Activated CD4-positive, alpha-beta T cell treated with anti-CD3 and anti-CD28 coated beads for 48 hours (primary cell): ENCODE data around the gene DIP2A.
A peak's percentile ranks its signal among the peaks of the same experiment; 100 is the strongest.
"Not testable (repeated sequence)": the region's sequence is repeated elsewhere in the genome, so short reads cannot be mapped to it uniquely, and the experiment has no call there.

ENCODE experiments used
- DNase-seq: peaks from one replicate; pipeline ENCODE4 v3.0.0-alpha.2; 2020

DIP2A gene

GRCh38 chr21:46483300-46484295 lies 24.9 kb downstream of the DIP2A start:
- no peak for DNase-seq

- DNase-seq, result no peak
Observed at GRCh38 chr21:46486481-46487126, 27.9 kb downstream of the DIP2A start.

GRCh38 chr21:46489162-46489663 lies 30.5 kb downstream of the DIP2A start:
- no peak for DNase-seq

GRCh38 chr21:46489800-46490199 lies 31.1 kb downstream of the DIP2A start:
- no peak for DNase-seq

- no peak for DNase-seq
Observed at GRCh38 chr21:46491553-46491952, 32.9 kb downstream of the DIP2A start.

GRCh38 chr21:46492851-46493250 lies 34.2 kb downstream of the DIP2A start:
- no peak for DNase-seq

GRCh38 chr21:46493828-46494227 lies 35.1 kb downstream of the DIP2A start:
- no peak for DNase-seq

- DNase-seq, result peak; percentile 12
Observed at GRCh38 chr21:46498335-46499050, 39.8 kb downstream of the DIP2A start.

- no peak for DNase-seq
Observed at GRCh38 chr21:46500224-46500861, 41.7 kb downstream of the DIP2A start.

- DNase-seq, result no peak
Observed at GRCh38 chr21:46503922-46504550, 45.3 kb downstream of the DIP2A start.

GRCh38 chr21:46504666-46505065 lies 46.0 kb downstream of the DIP2A start:
- no peak for DNase-seq

- no peak for DNase-seq
Observed at GRCh38 chr21:46507562-46507961, 48.9 kb downstream of the DIP2A start.

GRCh38 chr21:46509741-46510502 lies 51.2 kb downstream of the DIP2A start:
- DNase-seq, result no peak

- DNase-seq, result no peak
Observed at GRCh38 chr21:46515109-46515508, 56.4 kb downstream of the DIP2A start.

- DNase-seq, result no peak
Observed at GRCh38 chr21:46516068-46516467, 57.4 kb downstream of the DIP2A start.

- no peak for DNase-seq
Observed at GRCh38 chr21:46517361-46517760, 58.7 kb downstream of the DIP2A start.

GRCh38 chr21:46518983-46519583 lies 60.4 kb downstream of the DIP2A start:
- DNase-seq, result no peak

- DNase-seq, result not testable (repeated sequence)
Observed at GRCh38 chr21:46527393-46527792, 68.7 kb downstream of the DIP2A start.

GRCh38 chr21:46527801-46528200 lies 69.1 kb downstream of the DIP2A start:
- no peak for DNase-seq

GRCh38 chr21:46532080-46532479 lies 73.4 kb downstream of the DIP2A start:
- DNase-seq, result no peak

GRCh38 chr21:46537026-46537425 lies 78.3 kb downstream of the DIP2A start:
- DNase-seq, result no peak
